Measurements from ENCODE around the gene PKIB.
A peak's percentile ranks its signal among the peaks of the same experiment; 100 is the strongest.

PKIB gene

GRCh38 chr6:122649701-122650100 lies 39.5 kb downstream of the PKIB start:
- no peaks in the 10 kb centered on the region for H3K9me3 ChIP-seq (replicated peaks; ENCODE audit: low read length)
- H3K36me3 ChIP-seq (ENCODE audit: insufficient read depth, low read length) = no peaks in the 10 kb centered on the region
- H3K27me3 ChIP-seq (ENCODE audit: control insufficient read depth, insufficient read depth, low read length) = no peaks in the 10 kb centered on the region
- no peak overlapping the region for H3K4me2 ChIP-seq (ENCODE audit: low read length)
- H3K4me3 ChIP-seq (ENCODE audit: low read length) = no peak overlapping the region
- H3K4me1 ChIP-seq (ENCODE audit: control insufficient read depth, insufficient read depth, low read length) = peaks cover 25% of the 10 kb centered on the region
- H3K9ac ChIP-seq (ENCODE audit: low read depth, low read length) = no peak overlapping the region

GRCh38 chr6:122650403-122650802 lies 40.2 kb downstream of the PKIB start:
- Histone ChIP-seq H3K9me3 (replicated peaks; ENCODE audit: low read length) (no peaks in the 10 kb centered on the region), H3K4me3 (ENCODE audit: low read length) (no peak overlapping the region), H3K36me3 (ENCODE audit: insufficient read depth, low read length) (no peaks in the 10 kb centered on the region), H3K4me2 (ENCODE audit: low read length) (no peak overlapping the region), H3K27me3 (ENCODE audit: control insufficient read depth, insufficient read depth, low read length) (no peaks in the 10 kb centered on the region), H3K9ac (ENCODE audit: low read depth, low read length) (no peak overlapping the region), H3K4me1 (ENCODE audit: control insufficient read depth, insufficient read depth, low read length) (peaks cover 25% of the 10 kb centered on the region)

- no peaks in the 10 kb centered on the region for H3K27me3 ChIP-seq (ENCODE audit: control insufficient read depth, insufficient read depth, low read length)
- peaks cover 25% of the 10 kb centered on the region for H3K4me1 ChIP-seq (ENCODE audit: control insufficient read depth, insufficient read depth, low read length)
- H3K9me3 ChIP-seq (replicated peaks; ENCODE audit: low read length) = no peaks in the 10 kb centered on the region
- no peak overlapping the region for H3K4me2 ChIP-seq (ENCODE audit: low read length)
- H3K9ac ChIP-seq (ENCODE audit: low read depth, low read length) = no peak overlapping the region
- H3K4me3 ChIP-seq (ENCODE audit: low read length) = no peak overlapping the region
- no peaks in the 10 kb centered on the region for H3K36me3 ChIP-seq (ENCODE audit: insufficient read depth, low read length)
Measured at GRCh38 chr6:122651031-122651430, 40.8 kb downstream of the PKIB start.

GRCh38 chr6:122651604-122652003 lies 41.4 kb downstream of the PKIB start:
- Histone ChIP-seq H3K4me3 (ENCODE audit: low read length) (no peak overlapping the region), H3K36me3 (ENCODE audit: insufficient read depth, low read length) (no peaks in the 10 kb centered on the region), H3K9ac (ENCODE audit: low read depth, low read length) (no peak overlapping the region), H3K27me3 (ENCODE audit: control insufficient read depth, insufficient read depth, low read length) (no peaks in the 10 kb centered on the region), H3K4me2 (ENCODE audit: low read length) (no peak overlapping the region), H3K4me1 (ENCODE audit: control insufficient read depth, insufficient read depth, low read length) (peaks cover 25% of the 10 kb centered on the region), H3K9me3 (replicated peaks; ENCODE audit: low read length) (no peaks in the 10 kb centered on the region)

- H3K4me2 ChIP-seq (ENCODE audit: low read length) = peak overlapping the region; percentile 8
- peaks cover 25% of the 10 kb centered on the region for H3K4me1 ChIP-seq (ENCODE audit: control insufficient read depth, insufficient read depth, low read length)
- no peaks in the 10 kb centered on the region for H3K9me3 ChIP-seq (replicated peaks; ENCODE audit: low read length)
- H3K36me3 ChIP-seq (ENCODE audit: insufficient read depth, low read length) = no peaks in the 10 kb centered on the region
- H3K4me3 ChIP-seq (ENCODE audit: low read length) = no peak overlapping the region
- H3K9ac ChIP-seq (ENCODE audit: low read depth, low read length) = no peak overlapping the region
- no peaks in the 10 kb centered on the region for H3K27me3 ChIP-seq (ENCODE audit: control insufficient read depth, insufficient read depth, low read length)
Measured at GRCh38 chr6:122652431-122652830, 42.2 kb downstream of the PKIB start.

DNA sequence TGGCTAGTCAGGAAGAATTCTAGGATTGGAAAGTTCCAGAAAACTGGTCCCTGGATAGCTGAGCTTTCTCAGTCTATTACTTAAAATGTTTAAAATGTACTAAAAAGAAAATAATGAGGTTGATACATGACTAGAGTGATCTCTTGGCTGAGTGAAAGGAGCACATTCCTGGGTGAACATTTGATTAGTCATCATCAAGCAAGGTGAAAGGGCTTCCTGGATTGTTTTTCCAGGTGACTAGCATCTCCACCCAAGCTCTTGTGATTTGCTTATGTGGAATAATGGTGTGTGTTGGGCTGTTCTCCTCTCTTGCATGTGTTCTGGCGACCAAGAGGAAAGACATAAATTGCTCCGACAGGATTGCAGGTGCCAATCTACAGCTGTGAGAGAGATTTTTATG lies 42.9 kb downstream of the PKIB start:
- Histone ChIP-seq H3K9ac (ENCODE audit: low read depth, low read length) (no peak overlapping the region), H3K9me3 (replicated peaks; ENCODE audit: low read length) (no peaks in the 10 kb centered on the region), H3K27me3 (ENCODE audit: control insufficient read depth, insufficient read depth, low read length) (no peaks in the 10 kb centered on the region), H3K4me1 (ENCODE audit: control insufficient read depth, insufficient read depth, low read length) (peaks cover 25% of the 10 kb centered on the region), H3K4me2 (ENCODE audit: low read length) (peak overlapping the region; percentile 8), H3K36me3 (ENCODE audit: insufficient read depth, low read length) (no peaks in the 10 kb centered on the region), H3K4me3 (ENCODE audit: low read length) (no peak overlapping the region)

GRCh38 chr6:122654012-122654411 lies 43.8 kb downstream of the PKIB start:
- Histone ChIP-seq H3K9me3 (replicated peaks; ENCODE audit: low read length) (no peaks in the 10 kb centered on the region), H3K4me2 (ENCODE audit: low read length) (no peak overlapping the region), H3K36me3 (ENCODE audit: insufficient read depth, low read length) (no peaks in the 10 kb centered on the region), H3K27me3 (ENCODE audit: control insufficient read depth, insufficient read depth, low read length) (no peaks in the 10 kb centered on the region), H3K4me1 (ENCODE audit: control insufficient read depth, insufficient read depth, low read length) (peaks cover 25% of the 10 kb centered on the region), H3K9ac (ENCODE audit: low read depth, low read length) (no peak overlapping the region), H3K4me3 (ENCODE audit: low read length) (no peak overlapping the region)

- Histone ChIP-seq H3K9ac (ENCODE audit: low read depth, low read length) (no peak overlapping the region), H3K4me3 (ENCODE audit: low read length) (no peak overlapping the region), H3K27me3 (ENCODE audit: control insufficient read depth, insufficient read depth, low read length) (no peaks in the 10 kb centered on the region), H3K9me3 (replicated peaks; ENCODE audit: low read length) (no peaks in the 10 kb centered on the region), H3K4me2 (ENCODE audit: low read length) (no peak overlapping the region), H3K4me1 (ENCODE audit: control insufficient read depth, insufficient read depth, low read length) (peaks cover 14% of the 10 kb centered on the region), H3K36me3 (ENCODE audit: insufficient read depth, low read length) (no peaks in the 10 kb centered on the region)
Measured at GRCh38 chr6:122657601-122658000, 47.4 kb downstream of the PKIB start.

DNA sequence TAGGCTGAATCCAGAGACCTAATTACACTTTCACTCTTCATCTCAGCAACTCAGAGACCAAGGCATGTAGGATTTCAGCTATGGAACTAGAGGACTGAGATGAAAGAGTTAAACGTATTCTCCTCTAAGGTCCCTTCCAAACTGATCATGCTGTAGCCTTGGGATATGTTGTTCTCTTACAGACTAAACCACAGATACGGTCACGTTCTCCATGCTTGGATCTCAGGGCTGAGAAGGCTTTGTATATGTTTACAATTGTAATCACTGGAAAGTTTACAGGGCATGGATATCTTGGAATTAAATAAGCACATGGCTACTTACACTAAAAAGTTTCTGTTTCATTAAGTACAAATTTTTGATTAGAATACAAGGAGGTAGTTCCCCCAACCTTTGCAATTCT lies 50.1 kb downstream of the PKIB start:
- Histone ChIP-seq H3K4me1 (ENCODE audit: control insufficient read depth, insufficient read depth, low read length) (no peaks in the 10 kb centered on the region), H3K36me3 (ENCODE audit: insufficient read depth, low read length) (no peaks in the 10 kb centered on the region), H3K27me3 (ENCODE audit: control insufficient read depth, insufficient read depth, low read length) (no peaks in the 10 kb centered on the region), H3K9ac (ENCODE audit: low read depth, low read length) (no peak overlapping the region), H3K9me3 (replicated peaks; ENCODE audit: low read length) (no peaks in the 10 kb centered on the region), H3K4me2 (ENCODE audit: low read length) (no peak overlapping the region), H3K4me3 (ENCODE audit: low read length) (no peak overlapping the region)

- H3K36me3 ChIP-seq (ENCODE audit: insufficient read depth, low read length) = no peaks in the 10 kb centered on the region
- no peak overlapping the region for H3K4me2 ChIP-seq (ENCODE audit: low read length)
- H3K9me3 ChIP-seq (replicated peaks; ENCODE audit: low read length) = no peaks in the 10 kb centered on the region
- H3K27me3 ChIP-seq (ENCODE audit: control insufficient read depth, insufficient read depth, low read length) = no peaks in the 10 kb centered on the region
- no peak overlapping the region for H3K4me3 ChIP-seq (ENCODE audit: low read length)
- H3K9ac ChIP-seq (ENCODE audit: low read depth, low read length) = no peak overlapping the region
- no peaks in the 10 kb centered on the region for H3K4me1 ChIP-seq (ENCODE audit: control insufficient read depth, insufficient read depth, low read length)
Measured at GRCh38 chr6:122663981-122664380, 53.8 kb downstream of the PKIB start.

- Histone ChIP-seq H3K9ac (ENCODE audit: low read depth, low read length) (no peak overlapping the region), H3K4me2 (ENCODE audit: low read length) (no peak overlapping the region), H3K27me3 (ENCODE audit: control insufficient read depth, insufficient read depth, low read length) (no peaks in the 10 kb centered on the region), H3K4me3 (ENCODE audit: low read length) (no peak overlapping the region), H3K9me3 (replicated peaks; ENCODE audit: low read length) (no peaks in the 10 kb centered on the region), H3K36me3 (ENCODE audit: insufficient read depth, low read length) (no peaks in the 10 kb centered on the region), H3K4me1 (ENCODE audit: control insufficient read depth, insufficient read depth, low read length) (no peaks in the 10 kb centered on the region)
Measured at GRCh38 chr6:122665929-122666328, 55.7 kb downstream of the PKIB start.

GRCh38 chr6:122666418-122666817 lies 56.2 kb downstream of the PKIB start:
- H3K4me3 ChIP-seq (ENCODE audit: low read length) = no peak overlapping the region
- H3K4me1 ChIP-seq (ENCODE audit: control insufficient read depth, insufficient read depth, low read length) = no peaks in the 10 kb centered on the region
- no peak overlapping the region for H3K4me2 ChIP-seq (ENCODE audit: low read length)
- no peaks in the 10 kb centered on the region for H3K9me3 ChIP-seq (replicated peaks; ENCODE audit: low read length)
- H3K36me3 ChIP-seq (ENCODE audit: insufficient read depth, low read length) = no peaks in the 10 kb centered on the region
- H3K27me3 ChIP-seq (ENCODE audit: control insufficient read depth, insufficient read depth, low read length) = no peaks in the 10 kb centered on the region
- no peak overlapping the region for H3K9ac ChIP-seq (ENCODE audit: low read depth, low read length)

All from skeletal muscle satellite cell (primary cell).